ENCODE results near the gene CASK.

Gene CASK

DNA sequence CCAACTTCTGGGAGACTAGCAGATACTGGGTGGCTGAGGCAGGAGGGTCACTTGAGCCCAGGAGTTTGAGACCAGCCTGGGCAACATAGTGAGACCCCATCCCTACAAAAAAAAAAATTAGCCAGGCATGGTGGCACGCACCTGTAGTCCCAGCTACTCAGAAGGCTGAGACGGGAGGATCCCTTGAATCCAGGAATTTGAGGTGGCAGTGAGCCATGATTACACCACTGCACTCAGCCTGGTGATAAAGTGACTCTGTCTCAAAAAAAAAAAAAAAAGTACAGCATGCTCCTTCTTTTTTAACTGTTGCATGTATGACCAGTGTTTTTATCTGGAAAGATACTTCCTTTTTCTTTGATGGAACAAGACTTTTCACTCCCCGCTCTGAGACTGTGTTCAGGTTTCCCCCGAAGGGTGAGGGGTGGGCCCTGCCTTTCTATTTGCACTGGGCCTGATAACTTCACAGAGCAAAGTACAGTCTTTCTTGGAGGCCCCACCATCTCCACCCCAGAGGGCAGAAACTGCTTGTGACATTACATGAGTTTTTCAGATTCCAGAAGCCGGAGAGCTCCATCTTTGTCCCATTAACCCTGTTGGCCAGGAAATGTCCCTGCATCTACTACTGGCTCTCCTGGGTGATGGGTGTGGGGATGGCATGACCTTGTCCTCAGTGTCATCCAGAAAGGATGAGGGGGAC lies 441.1 kb downstream of the CASK start:
- no peak overlapping the region for H3K4me3 ChIP-seq (ENCODE audit: low read length)
- DNase-seq (ENCODE audit: low read depth): no peak
- TF ChIP-seq, protein P1, sequence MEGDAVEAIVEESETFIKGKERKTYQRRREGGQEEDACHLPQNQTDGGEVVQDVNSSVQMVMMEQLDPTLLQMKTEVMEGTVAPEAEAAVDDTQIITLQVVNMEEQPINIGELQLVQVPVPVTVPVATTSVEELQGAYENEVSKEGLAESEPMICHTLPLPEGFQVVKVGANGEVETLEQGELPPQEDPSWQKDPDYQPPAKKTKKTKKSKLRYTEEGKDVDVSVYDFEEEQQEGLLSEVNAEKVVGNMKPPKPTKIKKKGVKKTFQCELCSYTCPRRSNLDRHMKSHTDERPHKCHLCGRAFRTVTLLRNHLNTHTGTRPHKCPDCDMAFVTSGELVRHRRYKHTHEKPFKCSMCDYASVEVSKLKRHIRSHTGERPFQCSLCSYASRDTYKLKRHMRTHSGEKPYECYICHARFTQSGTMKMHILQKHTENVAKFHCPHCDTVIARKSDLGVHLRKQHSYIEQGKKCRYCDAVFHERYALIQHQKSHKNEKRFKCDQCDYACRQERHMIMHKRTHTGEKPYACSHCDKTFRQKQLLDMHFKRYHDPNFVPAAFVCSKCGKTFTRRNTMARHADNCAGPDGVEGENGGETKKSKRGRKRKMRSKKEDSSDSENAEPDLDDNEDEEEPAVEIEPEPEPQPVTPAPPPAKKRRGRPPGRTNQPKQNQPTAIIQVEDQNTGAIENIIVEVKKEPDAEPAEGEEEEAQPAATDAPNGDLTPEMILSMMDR (conservative IDR thresholded peaks at IDR 0.05; ENCODE audit: low read depth, low read length): no peak

DNA sequence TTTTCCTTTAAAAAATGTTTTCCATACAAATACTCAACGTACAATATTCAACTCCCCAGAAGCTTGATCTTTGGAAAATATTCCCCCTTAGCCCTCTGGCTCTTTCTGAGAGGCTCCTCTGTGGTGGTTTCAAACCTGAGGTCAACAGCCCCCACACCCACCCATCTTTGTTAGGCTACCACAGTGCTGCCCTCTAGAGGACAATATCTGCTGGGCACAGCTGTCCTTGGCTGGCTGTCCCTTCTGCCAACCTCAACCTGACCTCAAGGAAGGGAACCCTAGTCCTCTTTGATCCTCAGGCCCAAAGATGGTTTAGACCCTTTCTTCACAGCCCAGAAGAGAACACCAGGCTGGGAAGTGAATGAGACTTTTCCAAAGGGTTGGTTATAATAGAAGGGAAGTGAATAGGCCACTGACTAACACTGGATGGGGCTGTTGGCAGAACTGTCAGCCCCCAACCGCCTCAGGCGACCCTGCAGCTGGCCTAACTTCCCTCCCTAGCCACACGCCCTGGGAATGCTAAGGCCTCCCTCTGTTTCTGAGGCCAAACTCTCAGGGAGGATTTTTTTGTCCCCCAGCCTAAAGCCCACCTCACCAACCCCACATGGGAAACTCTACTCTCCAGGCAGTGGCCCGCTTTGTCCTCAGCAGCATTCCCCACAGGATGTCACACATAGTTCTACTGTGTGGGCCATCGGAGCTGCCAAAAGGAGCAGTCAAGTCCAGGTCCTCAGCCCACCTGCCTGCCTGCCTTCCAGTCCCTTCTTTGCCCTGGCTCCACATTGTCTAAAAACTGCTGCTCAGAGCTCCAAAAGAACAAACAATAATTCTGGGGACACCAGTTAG lies 441.9 kb downstream of the CASK start:
- no peak overlapping the region for H3K4me3 ChIP-seq (ENCODE audit: low read length)
- TF ChIP-seq, protein P1 (conservative IDR thresholded peaks at IDR 0.05; ENCODE audit: low read depth, low read length): peak; percentile 37
- DNase-seq (ENCODE audit: low read depth): no peak

DNA sequence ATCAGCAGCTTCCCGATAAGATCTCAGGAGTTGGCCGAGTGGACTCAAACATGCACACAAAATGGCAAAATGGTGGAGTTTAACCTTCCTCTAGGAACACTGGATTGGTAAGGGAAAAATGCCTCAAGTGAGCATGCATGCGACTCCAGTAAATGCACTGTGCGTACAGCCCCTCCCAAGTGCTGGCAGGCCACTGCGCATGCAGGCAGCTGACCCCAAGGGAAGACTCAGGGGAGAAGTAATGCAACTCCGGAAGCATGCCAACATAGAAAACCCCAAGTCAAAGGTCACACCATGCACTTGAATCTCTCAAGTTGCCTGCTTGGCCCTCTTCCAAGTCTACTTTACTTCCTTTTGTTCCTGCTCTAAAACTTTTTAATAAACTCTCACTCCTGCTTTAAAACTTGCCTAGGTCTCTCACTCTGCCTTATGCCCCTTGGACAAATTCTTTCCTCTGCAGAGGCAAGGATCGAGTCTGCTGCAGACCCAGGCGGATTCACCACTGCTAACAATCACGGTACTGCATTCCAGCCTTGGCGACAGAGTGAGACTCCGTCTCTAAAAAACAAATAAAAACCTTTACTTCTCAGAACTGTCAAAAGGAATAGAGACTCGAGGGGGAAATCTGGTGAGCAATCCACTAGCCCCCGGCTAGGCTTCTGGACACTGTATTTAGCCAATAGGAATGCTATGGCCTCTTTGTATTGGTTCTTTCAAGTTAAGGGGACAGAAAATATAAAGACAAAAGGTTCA lies 442.7 kb downstream of the CASK start:
- TF ChIP-seq, protein P1 (conservative IDR thresholded peaks at IDR 0.05; ENCODE audit: low read depth, low read length): no peak
- DNase-seq (ENCODE audit: low read depth): no peak
- H3K4me3 ChIP-seq (ENCODE audit: low read length): no peak overlapping the region

DNA sequence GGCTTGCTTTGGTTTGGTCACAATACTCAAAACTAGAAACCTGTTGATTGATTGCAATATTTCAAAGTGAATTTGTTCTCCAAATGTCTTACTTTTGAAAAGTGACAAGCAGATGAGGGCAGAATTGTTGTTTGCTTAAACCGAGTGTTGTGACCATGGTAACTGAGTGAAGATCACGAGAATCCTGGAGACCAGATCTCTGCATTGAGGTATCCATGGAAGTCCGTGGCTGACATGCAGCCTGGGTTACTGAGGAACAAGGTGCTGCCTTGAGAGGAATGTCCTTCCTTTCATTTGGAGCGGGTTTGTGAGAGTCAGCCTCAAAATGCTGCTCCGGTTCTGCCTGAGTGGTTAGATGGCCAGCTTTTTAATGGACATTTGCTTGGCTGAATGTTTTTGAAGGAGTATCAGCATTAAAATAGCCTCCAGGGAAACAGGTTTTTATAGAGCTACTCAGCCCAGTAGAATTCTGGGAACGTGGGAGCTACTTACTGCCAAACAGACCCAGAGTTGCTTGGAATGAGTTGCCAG lies 444.9 kb downstream of the CASK start:
- no peak overlapping the region for H3K4me3 ChIP-seq (ENCODE audit: low read length)
- DNase-seq (ENCODE audit: low read depth): no peak
- TF ChIP-seq, protein P1 (conservative IDR thresholded peaks at IDR 0.05; ENCODE audit: low read depth, low read length): no peak

DNA sequence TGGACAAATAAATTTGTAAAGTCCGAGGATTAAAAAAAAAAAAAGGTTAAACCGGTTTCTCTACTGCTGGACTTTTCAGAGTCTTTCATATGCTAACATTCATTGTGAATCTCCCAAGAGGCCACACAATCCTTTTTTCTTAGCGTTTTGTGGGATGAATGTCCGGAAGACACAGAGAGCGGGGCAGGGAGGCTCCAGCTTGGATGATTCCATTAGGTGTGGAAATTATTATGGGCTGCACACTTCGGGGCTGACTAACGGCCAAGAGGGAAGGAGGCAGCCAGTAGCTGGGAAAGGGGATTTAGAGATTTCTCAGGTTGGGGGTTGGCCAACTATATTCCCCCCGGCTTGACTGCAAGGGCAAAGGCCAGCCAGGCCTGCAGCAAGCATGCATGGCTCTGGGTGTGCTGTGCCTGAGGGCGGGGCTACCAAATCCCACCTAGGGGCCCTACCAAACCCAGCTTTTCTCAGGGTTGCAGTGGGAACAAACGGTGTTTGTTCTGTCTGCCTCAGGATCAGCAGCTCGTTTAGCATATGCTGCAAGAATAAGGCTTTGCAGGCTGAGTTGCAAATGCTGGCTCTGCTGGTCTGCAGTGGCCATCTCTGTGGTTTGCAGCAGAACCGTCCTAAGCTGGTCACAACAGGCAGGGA lies 447.6 kb downstream of the CASK start:
- H3K4me3 ChIP-seq (ENCODE audit: low read length): no peak overlapping the region
- no peak for DNase-seq (ENCODE audit: low read depth)
- TF ChIP-seq, protein P1 (conservative IDR thresholded peaks at IDR 0.05; ENCODE audit: low read depth, low read length): no peak

DNA sequence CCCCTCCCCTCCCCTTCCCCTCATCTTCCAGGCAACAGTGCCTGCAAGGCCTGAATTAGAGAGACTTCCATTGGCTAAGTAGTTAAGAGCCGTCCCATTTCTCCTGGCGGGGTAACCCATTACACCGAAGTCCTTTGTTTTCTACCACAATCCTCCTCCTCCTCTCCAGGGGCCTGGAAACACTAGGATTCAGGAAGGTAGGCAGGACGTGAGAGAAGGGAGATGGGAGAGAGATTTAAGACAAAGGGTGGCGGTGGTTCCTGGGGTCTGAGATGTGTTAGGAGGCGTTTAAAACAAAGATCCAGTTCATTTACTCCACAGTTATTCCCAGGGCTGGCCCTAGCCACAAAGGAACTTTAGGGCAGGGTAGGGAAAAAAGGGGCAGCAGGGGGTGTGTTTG lies 448.2 kb downstream of the CASK start:
- no peak overlapping the region for H3K4me3 ChIP-seq (ENCODE audit: low read length)
- no peak for DNase-seq (ENCODE audit: low read depth)
- TF ChIP-seq, protein P1 (conservative IDR thresholded peaks at IDR 0.05; ENCODE audit: low read depth, low read length): no peak

Measured in retinal pigment epithelial cell (primary cell).